ENCODE data around the gene DTX2.
"Not testable (repeated sequence)": the region's sequence is repeated elsewhere in the genome, so short reads cannot be mapped to it uniquely, and the experiment has no call there.

DTX2 gene

DNA sequence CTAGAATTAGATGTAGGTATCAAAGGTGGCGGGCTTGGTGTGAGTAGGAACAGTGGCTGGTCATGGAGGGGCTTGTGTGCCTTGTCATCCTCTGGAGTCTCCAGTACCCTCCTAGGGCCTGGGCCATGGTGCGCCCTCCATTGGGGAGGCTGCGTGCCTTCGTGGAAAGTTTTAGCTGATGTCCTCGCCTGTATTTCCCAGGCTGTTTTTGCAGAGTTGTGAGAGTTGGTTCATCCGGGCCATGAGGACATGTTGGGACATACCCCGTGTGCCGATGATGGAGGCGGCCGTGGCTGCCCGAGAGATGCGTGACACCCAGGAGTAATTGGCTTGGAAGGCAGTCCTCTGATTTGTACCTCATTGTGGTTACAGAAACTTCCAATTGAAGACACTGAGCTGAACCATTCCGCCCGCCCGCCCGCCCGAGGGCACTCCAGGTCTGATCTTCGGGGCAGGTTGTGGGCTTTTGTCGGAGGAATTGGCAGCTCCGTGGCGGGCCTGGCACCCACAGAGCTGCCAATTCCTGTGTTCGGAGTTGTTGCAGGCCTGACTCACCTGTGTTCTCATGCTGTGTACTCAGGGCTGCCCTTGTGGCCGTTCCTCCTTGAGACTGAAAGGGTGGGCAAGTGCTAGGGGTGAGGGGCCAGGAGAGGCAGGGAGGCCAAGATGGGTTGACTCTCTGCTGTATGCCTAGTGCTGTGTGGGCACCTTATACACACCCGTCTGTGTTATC, 15.4 kb downstream of the DTX2 start:
- not testable (repeated sequence) for DNase-seq; H3K18ac ChIP-seq (ENCODE audit: low read length); H3K56ac ChIP-seq (ENCODE audit: low read length); H3K79me1 ChIP-seq (ENCODE audit: low read length); H3K9ac ChIP-seq (ENCODE audit: low read length); H2BK120ac ChIP-seq (ENCODE audit: low read depth, low read length); H2BK15ac ChIP-seq (replicated peaks; ENCODE audit: low read depth); H3K27me3 ChIP-seq (ENCODE audit: insufficient read depth, low read length, poor library complexity); H3K27ac ChIP-seq (ENCODE audit: low read depth, low read length); H3K23ac ChIP-seq (ENCODE audit: low read length); H3K4me2 ChIP-seq (ENCODE audit: low read length); H3K36me3 ChIP-seq (ENCODE audit: control insufficient read depth, insufficient read depth, low read length); H2AK5ac ChIP-seq (ENCODE audit: low read length); H3K4ac ChIP-seq (ENCODE audit: low read depth, low read length); H3K79me2 ChIP-seq (ENCODE audit: control insufficient read depth, insufficient read depth, low read length); H3K4me1 ChIP-seq (ENCODE audit: control insufficient read depth, low read depth, low read length); H3K4me3 ChIP-seq (ENCODE audit: low read length); H2BK5ac ChIP-seq (ENCODE audit: low read length); H4K5ac ChIP-seq (ENCODE audit: low read length); H4K8ac ChIP-seq (ENCODE audit: low read depth, low read length)
- no CpG with 5 or more reads among the region's 24 CpGs for WGBS (ENCODE audit: extremely low coverage, insufficient coverage, low lambda C conversion rate)

DNA sequence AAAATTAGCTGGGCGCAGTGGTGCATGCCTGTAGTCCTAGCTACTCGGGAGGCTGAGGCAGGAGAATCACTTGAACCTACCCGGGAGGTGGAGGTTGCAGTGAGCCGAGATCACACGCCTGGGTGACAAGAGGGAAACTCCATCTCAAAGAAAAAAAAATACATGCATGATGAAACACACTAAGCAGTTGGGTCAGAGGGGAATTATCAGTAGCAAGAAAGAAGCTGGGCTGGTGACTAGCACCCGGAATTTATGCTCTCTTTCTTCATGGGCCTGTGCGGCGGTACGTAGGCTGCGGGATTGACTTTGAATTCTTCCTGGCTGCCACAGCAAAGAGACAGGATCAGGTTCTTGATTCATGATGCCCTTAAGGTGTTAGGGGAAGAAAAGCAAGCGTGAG, 18.1 kb downstream of the DTX2 start:
- H2BK120ac ChIP-seq (ENCODE audit: low read depth, low read length); H3K27me3 ChIP-seq (ENCODE audit: insufficient read depth, low read length, poor library complexity); H2BK5ac ChIP-seq (ENCODE audit: low read length); H3K23ac ChIP-seq (ENCODE audit: low read length); H3K27ac ChIP-seq (ENCODE audit: low read depth, low read length); H3K4ac ChIP-seq (ENCODE audit: low read depth, low read length); H3K79me1 ChIP-seq (ENCODE audit: low read length); H3K4me1 ChIP-seq (ENCODE audit: control insufficient read depth, low read depth, low read length); H4K5ac ChIP-seq (ENCODE audit: low read length); DNase-seq; H2AK5ac ChIP-seq (ENCODE audit: low read length); H3K4me2 ChIP-seq (ENCODE audit: low read length); H4K8ac ChIP-seq (ENCODE audit: low read depth, low read length); H2BK15ac ChIP-seq (replicated peaks; ENCODE audit: low read depth); H3K18ac ChIP-seq (ENCODE audit: low read length); H3K9ac ChIP-seq (ENCODE audit: low read length); H3K4me3 ChIP-seq (ENCODE audit: low read length); H3K79me2 ChIP-seq (ENCODE audit: control insufficient read depth, insufficient read depth, low read length); H3K56ac ChIP-seq (ENCODE audit: low read length); H3K36me3 ChIP-seq (ENCODE audit: control insufficient read depth, insufficient read depth, low read length): not testable (repeated sequence)
- no CpG with 5 or more reads among the region's 11 CpGs for WGBS (ENCODE audit: extremely low coverage, insufficient coverage, low lambda C conversion rate)

DNA sequence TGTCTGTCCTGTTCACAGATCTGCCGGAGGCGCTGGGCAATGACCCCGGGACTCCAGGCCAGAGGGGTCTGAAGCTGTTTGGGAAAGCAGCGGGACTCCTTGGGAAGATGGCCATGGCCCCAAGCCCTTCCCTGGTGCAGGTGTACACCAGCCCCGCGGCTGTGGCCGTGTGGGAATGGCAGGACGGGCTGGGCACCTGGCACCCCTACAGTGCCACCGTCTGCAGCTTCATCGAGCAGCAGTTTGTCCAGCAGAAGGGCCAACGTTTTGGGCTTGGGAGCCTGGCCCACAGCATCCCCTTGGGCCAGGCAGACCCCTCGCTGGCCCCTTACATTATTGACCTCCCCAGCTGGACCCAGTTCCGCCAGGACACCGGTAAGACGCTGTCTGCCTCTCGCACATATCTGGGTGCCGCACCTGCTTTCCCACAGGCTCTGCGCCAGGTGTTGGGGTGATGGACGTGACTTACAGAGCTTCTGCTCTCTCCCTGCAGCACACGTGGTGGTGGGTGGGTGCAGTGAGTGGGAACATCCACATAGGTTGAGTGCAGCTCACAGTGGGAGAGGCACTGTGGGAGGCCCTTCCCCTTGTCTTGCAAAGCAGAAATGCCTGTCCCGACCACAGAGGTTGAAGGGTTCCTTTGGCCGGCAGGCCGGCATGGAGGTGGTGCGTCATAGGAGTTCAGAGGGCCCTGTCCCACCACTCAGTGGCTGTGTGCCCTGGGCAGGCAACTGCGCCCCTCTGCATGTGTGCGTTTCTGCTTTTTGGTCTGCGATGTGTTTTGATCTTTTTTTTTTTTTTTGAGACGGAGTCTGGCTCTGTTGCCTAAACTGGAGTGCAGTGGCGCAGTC, 19.1 kb downstream of the DTX2 start:
- not testable (repeated sequence) for H3K18ac ChIP-seq (ENCODE audit: low read length); H3K23ac ChIP-seq (ENCODE audit: low read length); H3K56ac ChIP-seq (ENCODE audit: low read length); H2BK120ac ChIP-seq (ENCODE audit: low read depth, low read length); H4K5ac ChIP-seq (ENCODE audit: low read length); H3K79me1 ChIP-seq (ENCODE audit: low read length); H3K27me3 ChIP-seq (ENCODE audit: insufficient read depth, low read length, poor library complexity); H3K27ac ChIP-seq (ENCODE audit: low read depth, low read length); H3K4me3 ChIP-seq (ENCODE audit: low read length); H3K36me3 ChIP-seq (ENCODE audit: control insufficient read depth, insufficient read depth, low read length); H2BK5ac ChIP-seq (ENCODE audit: low read length); H3K9ac ChIP-seq (ENCODE audit: low read length); H4K8ac ChIP-seq (ENCODE audit: low read depth, low read length); H2AK5ac ChIP-seq (ENCODE audit: low read length); DNase-seq; H3K4me2 ChIP-seq (ENCODE audit: low read length); H3K4ac ChIP-seq (ENCODE audit: low read depth, low read length); H2BK15ac ChIP-seq (replicated peaks; ENCODE audit: low read depth); H3K4me1 ChIP-seq (ENCODE audit: control insufficient read depth, low read depth, low read length); H3K79me2 ChIP-seq (ENCODE audit: control insufficient read depth, insufficient read depth, low read length)
- WGBS (ENCODE audit: extremely low coverage, insufficient coverage, low lambda C conversion rate) = no CpG with 5 or more reads among the region's 29 CpGs

DNA sequence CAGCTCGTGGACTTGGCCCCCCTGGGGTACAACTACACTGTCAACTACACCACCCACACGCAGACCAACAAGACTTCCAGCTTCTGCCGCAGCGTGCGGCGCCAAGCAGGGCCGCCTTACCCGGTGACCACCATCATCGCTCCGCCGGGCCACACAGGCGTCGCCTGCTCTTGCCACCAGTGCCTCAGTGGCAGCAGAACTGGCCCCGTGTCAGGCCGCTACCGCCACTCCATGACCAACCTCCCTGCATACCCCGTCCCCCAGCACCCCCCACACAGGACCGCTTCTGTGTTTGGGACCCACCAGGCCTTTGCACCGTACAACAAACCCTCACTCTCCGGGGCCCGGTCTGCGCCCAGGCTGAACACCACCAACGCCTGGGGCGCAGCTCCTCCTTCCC, 21.2 kb downstream of the DTX2 start:
- H3K18ac ChIP-seq (ENCODE audit: low read length); H3K36me3 ChIP-seq (ENCODE audit: control insufficient read depth, insufficient read depth, low read length); H3K4me3 ChIP-seq (ENCODE audit: low read length); H3K4me1 ChIP-seq (ENCODE audit: control insufficient read depth, low read depth, low read length); H4K8ac ChIP-seq (ENCODE audit: low read depth, low read length); DNase-seq; H2AK5ac ChIP-seq (ENCODE audit: low read length); H4K5ac ChIP-seq (ENCODE audit: low read length); H3K4ac ChIP-seq (ENCODE audit: low read depth, low read length); H3K27me3 ChIP-seq (ENCODE audit: insufficient read depth, low read length, poor library complexity); H2BK5ac ChIP-seq (ENCODE audit: low read length); H3K23ac ChIP-seq (ENCODE audit: low read length); H3K9ac ChIP-seq (ENCODE audit: low read length); H3K79me2 ChIP-seq (ENCODE audit: control insufficient read depth, insufficient read depth, low read length); H3K56ac ChIP-seq (ENCODE audit: low read length); H3K27ac ChIP-seq (ENCODE audit: low read depth, low read length); H2BK120ac ChIP-seq (ENCODE audit: low read depth, low read length); H3K4me2 ChIP-seq (ENCODE audit: low read length); H3K79me1 ChIP-seq (ENCODE audit: low read length); H2BK15ac ChIP-seq (replicated peaks; ENCODE audit: low read depth): not testable (repeated sequence)
- no CpG with 5 or more reads among the region's 24 CpGs for WGBS (ENCODE audit: extremely low coverage, insufficient coverage, low lambda C conversion rate)

DNA sequence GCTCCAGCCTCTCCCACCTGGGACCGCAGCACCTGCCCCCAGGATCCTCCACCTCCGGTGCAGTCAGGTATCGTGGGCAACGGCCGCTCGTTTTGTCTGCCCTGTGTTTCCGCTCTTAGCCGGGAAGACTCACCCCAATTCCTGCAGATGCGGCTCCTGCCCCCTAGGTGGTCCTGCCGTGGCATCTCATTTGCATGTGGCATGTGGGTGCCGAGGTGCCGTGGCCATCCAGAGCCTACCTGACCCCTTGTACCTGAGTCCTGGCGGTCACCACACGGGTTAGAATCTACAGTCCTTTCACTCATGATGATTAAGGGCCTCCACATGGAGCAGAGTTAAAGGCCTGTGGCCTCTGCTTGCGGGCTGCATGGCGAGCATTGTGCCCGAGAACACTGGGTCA, 21.6 kb downstream of the DTX2 start:
- not testable (repeated sequence) for H3K79me1 ChIP-seq (ENCODE audit: low read length); H3K4me3 ChIP-seq (ENCODE audit: low read length); H3K79me2 ChIP-seq (ENCODE audit: control insufficient read depth, insufficient read depth, low read length); H3K27ac ChIP-seq (ENCODE audit: low read depth, low read length); DNase-seq; H3K4me2 ChIP-seq (ENCODE audit: low read length); H3K4ac ChIP-seq (ENCODE audit: low read depth, low read length); H3K27me3 ChIP-seq (ENCODE audit: insufficient read depth, low read length, poor library complexity); H2BK15ac ChIP-seq (replicated peaks; ENCODE audit: low read depth); H4K5ac ChIP-seq (ENCODE audit: low read length); H2AK5ac ChIP-seq (ENCODE audit: low read length); H2BK120ac ChIP-seq (ENCODE audit: low read depth, low read length); H4K8ac ChIP-seq (ENCODE audit: low read depth, low read length); H3K4me1 ChIP-seq (ENCODE audit: control insufficient read depth, low read depth, low read length); H3K18ac ChIP-seq (ENCODE audit: low read length); H3K56ac ChIP-seq (ENCODE audit: low read length); H3K23ac ChIP-seq (ENCODE audit: low read length); H2BK5ac ChIP-seq (ENCODE audit: low read length); H3K9ac ChIP-seq (ENCODE audit: low read length); H3K36me3 ChIP-seq (ENCODE audit: control insufficient read depth, insufficient read depth, low read length)
- no CpG with 5 or more reads among the region's 17 CpGs for WGBS (ENCODE audit: extremely low coverage, insufficient coverage, low lambda C conversion rate)
